Measurements from ENCODE around the gene KNDC1.
"Not testable (repeated sequence)": the region's sequence is repeated elsewhere in the genome, so short reads cannot be mapped to it uniquely, and the experiment has no call there.

The KNDC1 gene

DNA sequence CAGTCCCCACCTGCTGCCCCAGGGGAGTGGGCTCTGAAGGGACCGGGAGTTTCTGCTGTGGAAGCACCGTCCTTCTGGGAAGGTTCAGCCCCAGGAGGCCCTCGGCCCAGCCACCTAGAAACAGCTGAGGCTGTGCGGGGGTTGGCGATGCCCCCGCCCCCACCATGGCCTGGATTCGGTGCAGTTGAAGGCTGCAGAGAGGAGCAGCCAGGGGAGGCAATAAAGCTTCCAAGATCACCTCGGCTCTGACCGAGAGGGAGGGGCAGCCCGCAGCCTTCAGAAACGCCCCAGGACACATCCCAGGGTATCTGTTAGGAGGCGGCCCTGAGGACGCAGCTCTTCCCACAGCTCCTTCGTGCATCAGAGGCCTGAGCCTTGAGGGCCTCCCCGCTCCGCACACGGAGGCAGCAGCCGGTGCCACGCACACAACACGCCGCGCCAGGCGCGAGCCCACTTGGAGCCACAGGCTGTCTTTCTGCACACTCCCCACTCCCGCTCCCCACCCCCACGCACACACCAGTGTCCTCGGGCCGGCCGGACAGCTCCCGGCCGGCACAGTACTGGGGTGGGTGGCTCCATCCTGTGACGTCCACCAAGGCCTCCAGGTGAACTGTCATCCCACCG is 1.6 kb downstream of the KNDC1 start:
- no peak for DNase-seq (ENCODE audit: low read depth in 2 of 2)

DNA sequence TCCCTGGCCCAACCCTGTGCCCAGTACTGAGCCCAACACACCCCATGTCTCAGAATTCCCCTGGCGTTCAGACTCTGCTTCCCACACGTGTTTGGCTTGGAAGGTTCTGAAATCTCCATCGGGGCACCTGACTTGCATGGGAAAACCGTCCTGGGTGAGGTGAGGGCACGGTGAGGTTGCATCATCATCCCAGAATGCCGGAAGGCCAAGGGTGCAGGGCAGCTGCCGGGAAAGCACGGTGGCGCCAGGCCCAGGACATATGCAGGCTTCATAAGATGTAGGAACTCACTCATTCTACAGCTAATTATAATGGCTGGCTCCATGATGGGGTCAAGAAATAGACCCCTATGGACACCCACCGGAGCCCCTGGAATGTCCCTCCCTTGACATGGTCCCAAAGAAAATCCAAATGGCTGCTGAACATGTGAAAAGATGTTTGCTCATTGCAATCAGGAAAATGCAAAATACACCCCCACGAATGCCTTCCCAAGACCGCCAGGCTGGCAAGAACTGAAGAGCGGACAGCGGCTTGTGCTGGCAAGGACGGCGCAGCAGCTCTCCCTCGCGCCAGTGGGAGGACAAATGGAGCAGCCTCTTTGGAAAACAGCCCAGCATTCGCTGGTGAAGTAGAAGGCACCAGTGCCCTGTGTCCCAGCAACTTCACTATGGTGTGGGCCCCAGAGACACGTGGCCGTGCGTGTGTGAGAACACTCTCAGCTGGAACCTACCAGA is 2.3 kb downstream of the KNDC1 start:
- DNase-seq (ENCODE audit: low read depth in 2 of 2): no peak

DNA sequence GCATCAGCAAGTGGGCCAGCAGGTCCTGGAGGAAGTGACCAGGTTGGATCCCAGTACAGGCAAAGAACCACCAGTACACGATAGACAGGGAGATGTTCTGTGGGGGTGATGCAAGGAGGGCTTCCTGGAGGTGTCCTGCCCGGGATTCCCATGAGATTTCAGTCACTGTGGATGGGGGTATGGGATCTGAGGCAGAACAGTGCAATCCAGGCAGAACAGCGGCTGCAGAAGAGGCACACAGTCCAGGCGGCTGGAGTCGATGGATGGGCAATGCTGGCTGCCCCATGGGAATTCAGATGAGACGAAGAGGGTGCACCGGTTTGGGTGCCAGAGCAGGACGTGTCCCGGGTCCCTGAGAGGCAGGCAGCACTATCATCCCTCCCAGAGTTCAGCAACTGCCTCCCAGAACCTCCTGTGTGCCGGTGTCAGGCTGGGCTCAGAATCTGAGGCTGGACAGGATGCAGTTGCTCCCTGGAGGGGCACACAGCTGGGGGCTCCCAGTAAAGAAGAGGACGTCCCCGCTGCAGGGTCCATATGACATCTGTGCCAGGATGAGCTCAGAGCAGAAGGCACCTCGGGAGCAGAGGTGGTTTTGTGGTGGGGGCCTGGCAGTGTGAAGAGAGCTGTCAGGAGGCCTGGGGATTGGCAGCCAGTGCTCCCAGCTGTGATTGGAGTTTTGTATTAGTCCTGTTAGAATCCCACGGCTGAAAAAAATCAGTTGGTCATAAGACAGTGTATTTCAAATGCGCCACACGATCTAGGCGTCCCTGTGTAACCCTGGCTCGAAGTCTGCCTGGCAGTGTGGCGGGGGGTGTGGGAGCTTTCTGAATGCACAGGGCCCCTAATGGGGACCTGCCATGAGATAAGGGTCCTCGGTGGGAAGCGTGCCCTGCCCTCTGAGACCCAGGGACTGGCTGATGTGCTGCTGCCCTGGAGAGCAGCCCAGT is 3.2 kb downstream of the KNDC1 start:
- DNase-seq (ENCODE audit: low read depth in 2 of 2): no peak

DNA sequence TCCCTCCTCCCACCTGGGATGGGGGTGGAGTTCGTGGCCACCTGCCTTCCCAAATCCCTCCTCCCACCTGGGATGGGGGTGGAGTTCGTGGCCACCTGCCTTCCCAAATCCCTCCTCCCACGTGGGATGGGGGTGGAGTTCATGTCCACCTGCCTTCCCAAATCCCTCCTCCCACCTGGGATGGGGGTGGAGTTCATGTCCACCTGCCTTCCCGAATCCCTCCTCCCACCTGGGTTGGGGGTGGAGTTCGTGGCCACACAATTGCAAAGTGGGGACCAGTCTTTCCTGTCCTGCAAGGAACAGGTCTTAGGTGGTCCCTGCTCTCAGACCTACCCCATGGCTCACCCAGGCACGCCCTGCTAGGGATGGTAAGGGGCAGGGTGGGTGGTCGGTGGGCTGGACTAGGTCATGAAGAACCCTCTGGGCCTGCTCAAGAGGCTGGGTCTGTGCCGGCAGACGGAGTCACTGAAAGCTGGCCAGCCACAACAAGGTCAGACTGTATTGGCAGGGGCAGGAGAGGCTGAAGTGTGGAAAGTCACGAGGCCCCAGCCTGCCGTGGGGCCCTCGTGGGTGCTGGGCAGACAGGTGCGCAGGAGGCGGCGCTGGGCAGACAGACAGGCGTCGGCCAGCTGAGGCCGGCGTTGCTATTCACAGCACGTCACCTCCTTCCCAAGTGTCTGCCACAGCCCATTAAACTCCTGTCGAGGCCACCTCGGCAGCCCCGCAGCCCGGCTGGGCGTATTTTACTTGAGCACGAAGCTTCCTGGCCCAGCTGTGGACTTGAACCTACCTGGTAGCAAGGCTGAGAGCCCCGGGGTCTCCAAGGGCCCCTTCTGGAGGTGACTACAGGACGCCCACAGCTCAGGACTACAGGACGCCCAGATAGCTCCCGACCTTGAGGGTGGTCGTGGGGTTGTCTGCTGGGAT is 4.1 kb downstream of the KNDC1 start:
- DNase-seq (ENCODE audit: low read depth in 2 of 2): no peak

DNA sequence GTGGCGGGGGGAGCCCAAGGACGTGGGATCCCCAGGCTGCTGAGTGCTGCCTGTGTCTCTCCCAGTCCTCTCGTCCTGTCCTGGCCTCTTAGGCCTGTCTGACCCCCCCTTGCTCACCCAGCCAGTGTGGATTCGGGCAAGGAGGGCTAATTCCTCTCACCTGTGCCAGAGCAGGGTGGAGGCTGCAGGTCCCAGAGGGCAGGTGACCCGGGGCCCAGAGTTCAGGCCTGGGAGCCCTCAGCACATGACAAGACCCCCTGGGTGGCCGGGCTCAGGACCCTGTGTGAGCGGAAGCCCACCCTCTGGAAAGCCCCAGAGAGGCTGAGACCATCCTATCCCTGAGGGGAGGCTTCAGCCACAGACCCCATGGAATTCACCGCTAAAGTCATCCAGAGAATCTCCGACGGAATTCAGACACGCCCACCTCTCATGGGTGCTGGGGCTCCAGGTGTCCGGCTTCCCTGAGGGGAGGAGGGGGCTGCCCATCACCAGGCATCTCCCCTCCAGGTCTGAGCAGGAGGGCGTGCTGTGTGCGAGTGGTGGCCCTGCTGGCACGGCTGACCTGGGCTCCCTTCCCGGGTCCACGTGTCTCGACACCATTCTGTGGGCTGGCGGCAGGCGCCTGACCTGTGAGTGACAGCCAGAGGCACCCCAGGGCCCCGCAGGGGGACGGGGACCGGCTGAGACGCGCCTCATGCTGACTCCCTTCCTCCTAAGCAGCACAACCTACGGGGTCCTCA is 5.0 kb downstream of the KNDC1 start:
- no peak for DNase-seq (ENCODE audit: low read depth in 2 of 2)

DNA sequence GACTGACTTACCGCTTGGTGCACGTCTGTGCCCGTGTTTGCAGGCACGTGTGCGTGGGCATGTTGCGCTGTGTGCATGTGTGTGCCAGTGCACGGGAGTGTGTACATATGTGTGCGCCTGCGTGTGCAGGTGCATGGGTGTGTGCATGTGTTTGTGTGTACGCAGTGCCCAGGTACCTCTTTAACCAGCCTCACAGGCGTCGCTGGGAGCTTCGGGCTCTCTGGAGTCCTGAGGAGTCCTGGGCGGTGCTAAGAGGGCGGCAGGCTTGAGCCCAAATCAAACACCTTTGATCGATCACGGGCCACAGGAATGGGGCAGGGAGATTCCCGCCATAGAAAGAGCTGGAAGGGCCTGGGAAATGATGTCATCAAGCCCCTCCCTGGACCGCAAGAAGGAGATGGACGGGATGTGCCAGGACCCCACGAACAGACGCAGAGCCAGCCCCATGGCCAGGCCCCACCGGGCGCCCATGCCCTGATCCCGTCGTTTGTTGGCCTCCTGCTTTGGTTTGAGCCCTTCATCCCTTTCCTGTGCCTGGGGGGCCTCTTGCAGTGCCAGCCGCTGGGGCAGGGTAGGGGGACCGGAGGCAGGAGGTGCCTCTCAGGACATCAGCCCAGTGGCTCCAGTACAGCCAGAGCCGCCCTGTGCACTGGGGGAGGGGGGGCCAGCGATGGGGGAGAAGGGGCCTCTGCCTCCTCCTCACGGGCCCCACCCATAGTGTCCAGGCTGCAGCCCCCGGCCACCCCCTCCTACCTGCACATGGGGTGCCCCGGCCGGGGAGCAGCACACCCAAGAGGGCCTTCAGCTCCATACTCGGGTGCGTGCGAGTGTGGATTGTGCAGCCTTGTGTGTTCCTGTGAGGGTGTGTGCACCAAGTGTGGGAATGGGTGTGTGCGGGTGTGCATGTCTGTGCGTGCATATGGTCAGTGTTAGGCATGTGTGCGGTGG is 5.8 kb downstream of the KNDC1 start:
- DNase-seq (ENCODE audit: low read depth in 2 of 2): no peak

DNA sequence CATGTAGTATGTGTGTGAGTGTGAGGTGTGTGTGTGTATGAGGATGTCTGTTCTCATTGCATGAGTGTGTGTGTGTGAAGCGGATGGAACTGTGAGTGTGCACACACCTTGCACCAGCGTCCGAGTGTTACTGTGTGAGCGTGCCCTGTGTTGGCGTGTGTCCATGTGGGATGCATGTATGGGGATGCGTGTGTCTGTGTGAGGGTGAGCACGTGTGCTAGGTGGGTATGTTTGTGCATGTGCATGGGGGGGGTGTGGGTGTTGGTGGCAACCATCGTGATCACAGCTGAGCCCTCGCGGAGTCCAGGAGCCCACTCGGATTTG is 6.4 kb downstream of the KNDC1 start:
- no peak for DNase-seq (ENCODE audit: low read depth in 2 of 2)

DNA sequence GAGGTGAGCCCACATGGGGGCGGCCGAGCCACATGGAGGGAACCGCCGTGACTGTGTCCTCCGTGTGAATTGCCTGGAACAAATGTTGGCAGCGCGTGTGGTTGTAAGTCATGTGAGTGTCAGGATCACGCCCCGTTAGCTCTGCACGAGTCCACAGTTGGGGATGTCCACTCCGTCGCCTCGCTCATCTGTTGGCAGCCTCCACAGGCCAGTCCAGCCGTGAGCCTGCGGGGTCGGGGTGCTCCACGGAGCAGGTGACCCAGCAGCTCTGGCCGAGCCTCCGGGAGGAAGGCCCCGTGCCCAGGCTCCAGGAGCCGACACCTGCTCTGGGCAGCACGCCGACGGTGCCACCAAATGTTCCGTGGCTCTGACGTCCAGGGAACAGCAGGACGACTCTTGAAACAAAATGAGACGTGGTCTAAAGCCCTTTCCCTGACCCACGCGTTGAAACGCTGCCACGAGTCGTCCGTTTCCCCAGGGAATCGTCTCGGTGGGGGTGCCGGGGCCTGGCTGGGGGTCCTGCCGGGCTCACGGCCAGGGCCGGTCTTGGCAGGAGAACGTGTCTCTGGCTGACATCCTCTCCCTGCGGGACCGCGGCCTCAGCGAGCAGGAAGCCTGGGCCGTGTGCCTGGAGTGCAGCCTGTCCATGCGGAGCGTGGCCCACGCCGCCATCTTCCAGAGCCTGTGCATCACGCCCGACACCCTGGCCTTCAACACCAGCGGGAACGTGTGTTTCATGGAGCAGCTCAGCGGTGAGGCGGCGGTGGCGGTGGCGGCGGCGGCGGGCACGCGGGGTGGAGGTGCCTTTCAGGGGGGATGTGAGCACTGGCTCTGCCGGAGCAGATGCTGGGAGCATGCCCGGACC is 7.0 kb downstream of the KNDC1 start:
- DNase-seq (ENCODE audit: low read depth in 2 of 2): no peak

DNA sequence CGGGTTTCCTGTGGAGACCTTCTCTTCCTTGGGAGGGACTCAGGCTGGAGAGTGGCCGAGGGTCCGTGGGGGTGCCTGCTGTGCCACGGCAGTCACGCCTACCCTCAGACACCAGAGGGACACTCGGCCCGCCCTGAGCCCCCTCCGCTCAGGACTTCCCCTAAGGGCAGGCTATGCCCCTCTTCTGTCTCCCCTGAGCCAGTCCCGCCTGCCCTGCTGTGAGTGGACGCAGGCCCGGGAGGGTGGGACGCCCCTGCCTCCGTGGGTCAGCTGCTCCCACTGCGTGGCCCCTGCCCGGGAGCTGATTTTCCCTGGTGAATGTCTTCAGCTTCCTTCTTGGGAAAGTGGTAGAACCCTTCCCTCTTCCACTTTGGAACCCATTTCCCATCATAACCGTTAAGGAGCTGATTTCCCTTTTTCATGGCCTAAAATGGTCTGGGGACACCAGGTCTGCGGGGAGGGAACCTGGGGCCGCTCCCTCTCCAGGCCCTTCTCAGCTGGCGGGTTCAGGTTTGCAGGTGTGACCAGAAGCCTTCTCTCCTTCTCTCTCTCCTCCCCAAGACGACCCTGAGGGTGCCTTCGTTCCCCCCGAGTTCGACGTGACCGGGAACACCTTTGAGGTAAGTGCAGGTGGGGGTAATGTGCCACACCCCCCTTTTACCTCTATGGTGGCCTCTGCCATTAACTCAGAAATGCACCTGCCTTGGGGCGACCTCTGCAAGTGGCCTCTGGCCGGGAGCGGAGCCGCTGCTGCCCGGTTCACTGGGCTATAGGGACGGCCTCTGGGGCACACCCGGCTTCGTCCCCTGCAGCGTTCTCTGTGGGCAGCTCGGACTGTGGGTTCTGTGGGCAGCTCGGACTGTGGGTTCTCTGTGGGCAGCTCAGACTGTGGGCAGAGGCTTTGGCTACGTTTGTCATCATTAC is 7.9 kb downstream of the KNDC1 start:
- DNase-seq (ENCODE audit: low read depth in 2 of 2): no peak

DNA sequence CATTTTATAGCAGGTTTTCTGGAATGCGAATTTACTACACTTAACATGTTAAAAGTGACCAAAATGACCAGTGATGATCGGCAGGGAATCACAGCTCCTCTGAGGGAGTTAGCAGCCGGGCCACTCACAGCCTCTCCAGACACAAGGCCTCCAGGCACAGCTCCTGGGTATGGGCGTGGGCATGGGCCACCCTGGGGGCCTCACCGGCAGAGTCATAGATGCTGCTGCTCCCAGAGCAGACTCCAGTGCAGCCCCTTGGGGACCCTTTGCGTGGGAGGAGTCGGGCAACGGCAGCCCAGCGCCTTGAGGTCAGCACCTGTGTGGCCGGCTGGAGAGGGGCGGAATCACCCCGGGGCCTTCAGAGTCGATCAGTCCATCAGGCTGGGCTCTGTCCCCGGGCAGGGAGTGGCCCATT is 8.6 kb downstream of the KNDC1 start:
- no peak for DNase-seq (ENCODE audit: low read depth in 2 of 2)

DNA sequence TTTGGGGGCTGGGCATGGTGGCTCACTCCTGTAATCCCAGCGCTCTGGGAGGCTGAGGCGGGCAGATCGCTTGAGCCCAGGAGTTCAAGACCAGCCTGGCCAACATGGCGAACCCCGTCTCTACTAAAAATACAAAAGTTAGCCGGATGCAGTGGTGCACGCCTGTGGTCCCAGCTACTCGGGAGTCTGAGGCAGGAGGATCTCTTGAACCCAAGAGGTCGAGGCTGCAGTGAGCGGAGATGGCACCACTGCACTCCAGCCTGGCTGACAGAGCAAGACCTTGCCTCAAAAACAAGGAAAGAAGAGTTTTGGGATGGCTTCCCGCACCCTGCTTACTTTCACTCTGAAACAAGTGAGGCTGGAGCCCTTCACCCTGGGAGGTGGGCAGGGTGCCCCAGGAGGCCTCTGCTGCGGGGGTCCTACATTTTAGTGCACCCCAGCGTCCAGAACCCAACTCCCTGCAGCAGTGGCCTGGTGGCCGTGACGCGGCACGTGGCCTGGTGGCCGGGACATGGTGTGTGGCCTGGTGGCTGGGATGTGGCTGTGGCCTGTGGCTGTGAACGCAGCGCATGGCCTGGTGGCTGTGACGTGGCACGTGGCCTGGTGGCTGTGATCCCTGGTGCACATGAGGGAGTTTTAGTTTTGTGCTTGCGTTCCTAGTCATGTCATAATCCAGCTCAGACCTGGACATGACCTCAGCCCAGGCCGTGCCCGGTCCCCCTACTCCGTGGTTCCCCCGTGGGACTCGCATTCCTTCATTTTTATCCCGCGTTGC is 9.3 kb downstream of the KNDC1 start:
- no peak for DNase-seq (ENCODE audit: low read depth in 2 of 2)

DNA sequence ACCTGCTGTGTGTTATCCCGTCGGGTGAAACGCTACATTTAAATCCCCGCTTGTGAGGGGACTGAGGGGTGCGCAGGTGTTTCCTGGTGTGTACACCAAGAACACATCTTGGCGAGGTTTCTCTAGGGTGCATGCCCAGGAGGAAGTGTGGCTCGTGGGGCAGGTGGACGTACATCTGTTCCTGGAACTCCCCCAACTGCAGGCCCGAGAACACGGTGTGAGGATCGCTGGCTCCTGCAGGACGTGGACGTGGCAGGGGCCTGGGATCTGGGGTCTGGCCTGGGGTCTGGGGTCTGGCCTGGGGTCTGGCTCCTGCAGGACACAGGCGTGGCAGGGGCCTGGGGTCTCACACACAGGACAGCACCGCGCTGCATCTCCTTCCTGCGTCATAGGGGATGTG is 10.1 kb downstream of the KNDC1 start:
- DNase-seq (ENCODE audit: low read depth in 2 of 2): no peak

DNA sequence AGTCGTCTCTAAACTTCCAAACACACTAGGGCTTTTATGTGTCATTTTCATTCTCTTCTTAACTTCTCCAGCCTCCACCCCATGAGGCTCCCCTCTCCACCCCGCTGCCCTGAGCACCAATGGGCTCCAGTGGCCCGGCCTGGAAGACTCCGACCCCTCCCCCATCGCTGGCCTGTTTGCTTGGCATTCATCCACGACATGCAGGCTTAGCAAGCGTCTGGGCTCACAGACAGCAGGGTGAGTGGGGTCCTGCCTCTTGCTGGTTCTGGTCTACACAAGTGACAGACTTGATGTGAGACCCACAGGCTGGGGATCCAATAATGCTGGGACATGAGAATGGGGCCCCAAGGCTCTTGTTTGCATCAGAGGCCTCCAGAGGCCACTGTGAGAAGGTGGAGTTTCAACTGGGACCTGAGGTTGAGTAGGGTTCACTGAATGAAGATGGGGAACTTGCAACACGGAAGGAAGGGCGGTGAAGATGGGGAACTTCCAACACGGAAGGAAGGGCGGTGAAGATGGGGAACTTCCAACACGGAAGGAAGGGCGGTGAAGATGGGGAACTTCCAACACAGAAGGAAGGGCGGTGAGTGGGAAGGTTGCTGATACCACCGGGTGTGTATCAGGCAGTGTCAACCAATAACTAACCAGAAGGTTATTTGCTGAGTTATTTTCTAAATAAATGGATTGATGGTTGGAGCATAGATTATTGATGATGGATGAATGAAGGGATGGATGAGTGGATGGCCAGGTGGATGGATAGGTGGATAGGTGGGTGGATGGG is 14.0 kb downstream of the KNDC1 start:
- DNase-seq (ENCODE audit: low read depth in 2 of 2): no peak

DNA sequence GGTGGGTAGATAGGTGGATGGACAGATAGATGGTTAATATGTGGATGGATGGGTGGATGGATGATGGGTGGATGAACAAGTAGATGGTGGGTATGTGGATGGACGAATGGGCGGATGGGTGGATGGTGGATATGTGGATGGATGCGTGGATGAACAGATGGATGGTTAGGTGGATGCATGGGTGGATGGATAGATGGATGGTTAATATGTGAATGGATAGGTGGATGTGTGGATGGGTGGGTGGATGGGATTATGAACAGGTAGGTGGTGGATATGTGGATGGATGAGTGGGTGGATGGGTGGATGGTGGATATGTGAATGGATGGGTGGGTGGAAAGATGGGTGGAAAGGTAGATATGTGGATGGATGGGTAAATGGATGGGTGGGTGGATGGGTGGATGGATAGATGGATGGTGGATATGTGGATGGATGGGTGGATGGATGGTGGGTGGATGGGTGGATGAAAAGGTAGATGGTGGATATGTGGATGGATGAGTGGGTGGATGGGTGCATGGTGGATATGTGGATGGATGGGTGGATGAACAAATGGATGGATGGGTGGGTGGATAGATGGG is 14.8 kb downstream of the KNDC1 start:
- no peak for DNase-seq (ENCODE audit: low read depth in 2 of 2)

DNA sequence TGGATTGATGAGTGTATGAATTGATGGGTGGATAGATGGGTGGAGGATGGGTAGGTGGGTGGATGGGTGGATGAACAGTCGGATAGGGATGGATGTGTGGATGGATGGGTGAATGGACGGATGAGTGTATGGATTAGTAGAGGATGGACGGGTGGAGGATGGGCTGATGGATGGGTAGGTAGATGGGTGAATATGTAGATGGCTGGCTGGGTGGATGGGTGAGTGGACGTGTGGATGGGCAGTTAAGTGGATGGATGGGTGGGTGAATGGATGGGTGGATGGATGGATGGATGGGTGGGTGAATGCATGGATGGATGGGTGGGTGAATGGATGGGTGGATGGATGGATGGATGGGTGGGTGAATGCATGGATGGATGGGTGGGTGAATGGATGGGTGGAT is 15.6 kb downstream of the KNDC1 start:
- not testable (repeated sequence) for DNase-seq (ENCODE audit: low read depth in 2 of 2)

DNA sequence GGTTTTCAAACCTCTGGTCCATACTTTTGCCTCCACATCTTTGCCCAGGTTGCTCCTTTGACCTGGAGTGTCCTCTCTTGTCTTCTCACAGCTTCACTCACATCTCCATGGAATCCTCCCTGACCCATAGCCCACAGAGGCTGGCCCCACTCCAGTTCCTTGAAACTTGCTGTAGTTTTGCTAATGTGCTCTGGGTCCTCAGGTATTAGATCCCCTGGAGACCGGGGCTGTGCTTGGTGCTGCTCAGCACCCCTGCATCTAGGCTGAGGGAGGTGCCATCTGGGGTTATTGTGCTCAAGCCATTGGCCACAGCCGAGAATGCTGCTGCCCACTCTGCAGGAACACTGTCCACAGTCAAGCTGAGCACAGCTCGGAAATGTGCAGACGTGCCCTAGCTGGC is 16.5 kb downstream of the KNDC1 start:
- DNase-seq (ENCODE audit: low read depth in 2 of 2): no peak

Data from stimulated activated CD8-positive, alpha-beta memory T cell treated with anti-CD3 and anti-CD28 coated beads, Interleukin-7, amount 100 ng/mL, for 4 hours (primary cell).